ENCODE measurements around the gene FAM153A.
"Not testable (repeated sequence)": the region's sequence is repeated elsewhere in the genome, so short reads cannot be mapped to it uniquely, and the experiment has no call there.

FAM153A gene

DNA sequence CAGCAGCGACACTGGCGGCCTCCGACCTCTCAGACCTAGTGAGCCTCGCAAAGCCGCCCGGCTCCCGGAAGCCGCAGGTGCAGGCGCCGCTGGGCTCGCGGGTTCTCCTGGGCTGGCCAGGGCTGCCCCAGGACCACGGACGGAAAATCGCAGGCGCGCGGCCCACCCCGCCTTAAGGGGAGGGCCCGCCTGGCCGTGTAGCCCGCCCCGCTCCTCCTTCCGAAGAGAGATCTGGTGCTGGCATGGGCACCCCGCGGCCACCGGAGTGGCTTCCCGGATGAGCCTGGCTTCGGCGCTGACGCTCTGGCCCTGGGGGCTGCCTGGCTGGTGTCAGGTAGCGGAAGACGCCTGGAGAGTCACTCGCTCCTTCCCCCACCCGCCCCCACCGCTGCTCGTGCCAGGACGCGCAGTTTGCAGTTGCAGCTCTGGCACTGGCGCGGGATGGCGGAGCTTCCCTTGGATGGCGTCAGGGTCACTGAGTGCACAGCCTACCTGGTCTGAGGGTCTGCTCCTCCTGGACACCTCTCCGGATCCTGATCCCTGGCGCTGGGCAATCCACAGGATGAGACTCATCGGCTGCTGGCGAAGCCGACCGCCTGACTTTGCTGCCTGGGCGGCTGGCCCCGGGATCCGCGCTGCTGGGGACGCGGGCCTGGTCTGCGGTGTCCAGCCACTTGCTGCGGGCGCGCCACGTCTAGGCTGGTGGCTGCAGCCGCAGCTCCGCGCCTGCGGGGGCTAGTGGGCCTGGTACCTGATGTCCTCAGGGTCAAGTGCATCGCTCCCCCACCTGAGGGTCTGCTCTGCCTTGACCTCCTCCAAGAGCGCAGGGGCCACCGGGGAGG lies at the start of gene FAM153A:
Gene FAM153A (minus strand): TSS at position 108 of the 842 bp plus-strand sequence.
- H3K4me3 ChIP-seq (ENCODE audit: low read depth, low read length); DNase-seq (ENCODE audit: low read depth): not testable (repeated sequence)

DNA sequence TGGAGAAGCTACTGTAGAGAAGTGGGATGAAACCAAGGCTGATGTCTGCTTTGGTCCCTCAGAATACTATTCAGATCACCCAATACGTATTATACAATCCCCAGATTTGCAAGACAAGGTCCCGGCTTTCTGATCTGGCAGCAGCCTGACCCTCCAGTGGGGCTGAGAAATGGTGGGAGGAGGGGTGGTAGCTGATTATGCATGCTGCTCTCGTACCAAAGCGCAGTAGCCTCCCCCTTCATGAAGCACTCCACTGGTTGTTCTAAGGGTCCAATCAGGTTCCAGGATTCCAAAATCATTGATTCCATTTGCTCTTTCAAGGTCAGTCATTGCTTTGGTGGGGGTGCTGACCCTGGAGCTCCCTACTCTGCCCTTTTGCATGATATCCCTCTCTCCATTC lies 49.6 kb upstream of the FAM153A start:
- DNase-seq (ENCODE audit: low read depth), result not testable (repeated sequence)

DNA sequence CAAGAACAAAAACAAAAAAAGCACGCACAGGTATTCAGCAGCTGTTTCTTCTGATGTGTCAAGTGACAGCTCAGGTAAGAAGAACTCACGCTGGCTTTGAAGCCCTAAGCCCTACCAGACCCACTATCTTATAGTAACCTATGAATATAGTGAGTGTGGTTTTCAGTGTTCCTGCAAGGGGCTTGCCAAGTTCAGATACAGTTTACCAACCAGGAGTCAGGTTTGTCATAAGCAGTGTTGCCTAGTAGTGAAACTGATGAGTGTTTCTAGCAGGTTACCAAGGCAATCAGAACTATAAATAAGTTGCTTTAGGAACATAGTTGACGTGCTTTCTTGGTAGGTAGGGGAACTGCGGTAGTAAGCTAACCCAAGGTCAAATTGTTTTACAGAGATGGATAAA lies 43.4 kb upstream of the FAM153A start:
- H3K4me3 ChIP-seq (ENCODE audit: low read depth, low read length); DNase-seq (ENCODE audit: low read depth): not testable (repeated sequence)

More for the DNA sequence above, 49.6 kb upstream of the FAM153A start:
- H3K4me3 ChIP-seq (ENCODE audit: low read depth, low read length), result not testable (repeated sequence)

DNA sequence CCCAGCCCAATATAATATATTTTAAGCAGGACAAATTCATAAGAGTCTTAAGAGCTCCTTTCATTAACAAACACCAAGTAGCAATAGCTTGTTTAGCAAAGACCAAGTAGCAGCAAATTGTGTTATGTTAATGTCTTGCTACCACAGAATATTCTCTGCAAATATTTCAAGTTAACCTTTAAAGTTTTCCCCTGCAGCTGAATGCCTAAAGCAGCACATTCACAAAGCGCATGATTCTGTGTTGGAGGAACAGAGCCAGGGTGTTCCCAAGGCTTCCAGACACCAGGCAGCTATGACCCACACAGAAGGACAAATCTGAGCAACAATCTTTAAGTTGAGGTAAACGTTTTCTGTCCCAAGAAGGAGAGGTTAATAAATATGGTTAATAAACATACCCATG lies 42.1 kb upstream of the FAM153A start:
- H3K4me3 ChIP-seq (ENCODE audit: low read depth, low read length); DNase-seq (ENCODE audit: low read depth): not testable (repeated sequence)

DNA sequence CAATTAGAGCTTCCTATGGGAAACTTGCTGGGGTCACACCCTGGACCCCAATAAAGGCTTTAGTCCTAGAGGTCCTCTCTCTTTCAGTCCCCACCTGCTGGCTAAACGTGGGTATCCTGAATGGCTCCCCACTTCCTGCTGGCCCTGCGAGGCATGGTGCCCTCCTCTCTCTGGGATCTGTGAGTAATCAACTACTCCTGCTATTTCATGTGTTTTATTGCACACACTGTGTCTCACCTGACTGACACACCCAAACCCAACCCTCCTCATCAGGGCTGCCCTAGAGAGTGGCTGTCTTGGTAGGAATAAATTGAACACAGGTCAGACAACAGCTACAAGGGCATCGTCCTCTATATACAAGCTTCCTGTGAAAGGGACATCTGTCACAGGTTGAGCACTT lies 39.8 kb upstream of the FAM153A start:
- not testable (repeated sequence) for DNase-seq (ENCODE audit: low read depth); H3K4me3 ChIP-seq (ENCODE audit: low read depth, low read length)

DNA sequence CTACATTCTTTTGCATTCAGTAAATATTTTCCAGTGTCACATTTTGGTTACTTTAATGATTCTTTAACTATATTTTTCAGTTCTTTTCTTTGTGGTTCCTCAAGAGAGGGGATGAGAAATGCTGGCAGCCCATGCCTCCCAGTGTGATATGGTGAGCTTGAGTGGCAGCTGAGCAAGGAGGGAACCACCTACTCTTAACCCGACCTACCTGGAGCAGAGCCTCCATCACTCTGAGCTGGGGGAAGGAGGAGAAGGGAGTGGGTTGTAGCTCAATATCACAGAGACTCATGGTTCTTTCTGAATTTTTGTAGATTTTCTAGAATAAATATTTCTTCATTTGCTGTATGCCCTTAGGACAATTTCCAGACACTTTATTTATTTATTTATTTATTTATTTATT lies 37.0 kb upstream of the FAM153A start:
- not testable (repeated sequence) for DNase-seq (ENCODE audit: low read depth); H3K4me3 ChIP-seq (ENCODE audit: low read depth, low read length)

DNA sequence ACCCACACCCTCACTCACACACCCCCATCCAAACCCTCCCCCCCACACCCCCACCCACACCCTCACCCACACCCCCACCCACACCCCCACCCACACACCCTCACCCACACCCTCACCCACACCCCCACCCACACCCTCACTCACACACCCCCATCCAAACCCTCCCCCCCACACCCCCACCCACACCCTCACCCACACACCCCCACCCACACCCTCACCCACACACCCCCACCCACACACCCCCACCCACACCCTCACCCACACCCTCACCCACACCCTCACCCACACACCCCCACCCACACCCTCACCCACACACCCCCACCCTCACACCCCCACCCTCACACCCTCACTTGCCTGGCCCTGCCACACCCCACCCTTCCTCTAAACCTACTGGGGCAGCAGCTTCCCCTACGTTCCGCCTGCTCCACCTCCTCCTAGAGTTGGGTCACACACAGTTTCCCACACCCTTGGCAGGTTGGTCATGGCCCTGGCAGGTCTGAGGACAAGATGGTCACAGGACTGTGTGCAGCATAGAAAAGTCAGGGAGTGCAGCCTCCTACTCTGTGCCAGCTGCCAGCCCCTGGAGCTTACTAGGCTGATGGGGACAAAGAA lies 30.2 kb upstream of the FAM153A start:
- not testable (repeated sequence) for H3K4me3 ChIP-seq (ENCODE audit: low read depth, low read length); DNase-seq (ENCODE audit: low read depth)

DNA sequence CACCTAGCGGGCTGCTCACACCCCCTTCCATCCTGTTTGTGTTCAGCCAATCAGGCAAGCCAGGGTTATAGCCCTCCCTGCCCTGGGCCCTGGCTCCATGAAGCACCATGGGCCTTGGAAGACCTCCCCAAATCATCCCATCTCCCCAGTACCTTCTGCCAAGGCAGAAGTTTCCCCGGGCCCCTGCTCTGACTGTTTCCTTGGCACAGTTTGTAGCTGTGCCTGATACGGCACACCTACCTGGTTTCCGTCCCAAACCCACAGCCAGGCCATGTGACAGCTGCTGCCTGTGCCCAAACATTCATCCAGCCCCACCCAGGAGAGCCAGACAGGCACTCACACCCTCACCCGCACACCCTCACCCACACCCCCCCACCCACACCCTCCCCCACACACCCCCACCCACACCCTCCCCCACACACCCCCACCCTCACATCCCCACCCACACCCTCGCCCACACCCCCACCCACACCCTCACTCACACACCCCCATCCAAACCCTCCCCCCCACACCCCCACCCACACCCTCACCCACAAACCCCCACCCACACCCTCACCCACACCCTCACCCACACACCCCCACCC lies 29.6 kb upstream of the FAM153A start:
- DNase-seq (ENCODE audit: low read depth); H3K4me3 ChIP-seq (ENCODE audit: low read depth, low read length): not testable (repeated sequence)

DNA sequence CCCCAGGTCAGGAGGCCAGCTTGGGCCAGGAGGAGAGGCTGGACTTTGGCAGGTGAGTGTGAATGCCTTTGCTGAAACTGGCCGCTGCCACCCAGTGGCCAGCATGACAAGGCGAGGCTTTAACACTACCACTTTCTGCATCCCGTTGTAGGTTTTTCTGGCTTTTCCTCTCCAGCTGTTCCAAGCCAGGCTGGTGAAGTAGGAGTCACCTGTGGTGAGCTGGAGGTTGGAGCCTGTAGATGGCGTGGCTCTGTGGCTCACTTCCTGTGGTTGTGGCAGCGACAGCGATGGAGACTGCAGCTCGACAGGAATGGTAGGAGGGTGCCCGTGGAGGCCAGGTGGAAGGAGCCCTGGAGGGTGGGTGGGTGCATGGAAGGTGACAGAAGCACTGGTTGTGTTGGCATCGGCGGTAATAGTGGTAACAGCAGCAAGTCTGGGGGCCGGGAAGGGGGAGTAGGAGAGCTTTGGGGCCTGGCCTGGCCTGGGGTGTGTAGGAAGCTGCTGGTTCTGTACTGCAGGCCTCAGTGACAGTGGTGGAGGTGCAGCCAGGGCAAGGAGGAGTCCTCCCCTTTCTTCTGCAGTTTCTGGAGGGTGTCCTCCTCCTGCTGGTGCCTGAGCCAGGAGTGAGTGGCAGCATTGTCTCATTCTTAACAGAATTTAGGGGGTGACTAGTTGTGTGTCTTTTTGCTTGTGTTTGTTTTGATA lies 26.7 kb upstream of the FAM153A start:
- H3K4me3 ChIP-seq (ENCODE audit: low read depth, low read length); DNase-seq (ENCODE audit: low read depth): not testable (repeated sequence)

DNA sequence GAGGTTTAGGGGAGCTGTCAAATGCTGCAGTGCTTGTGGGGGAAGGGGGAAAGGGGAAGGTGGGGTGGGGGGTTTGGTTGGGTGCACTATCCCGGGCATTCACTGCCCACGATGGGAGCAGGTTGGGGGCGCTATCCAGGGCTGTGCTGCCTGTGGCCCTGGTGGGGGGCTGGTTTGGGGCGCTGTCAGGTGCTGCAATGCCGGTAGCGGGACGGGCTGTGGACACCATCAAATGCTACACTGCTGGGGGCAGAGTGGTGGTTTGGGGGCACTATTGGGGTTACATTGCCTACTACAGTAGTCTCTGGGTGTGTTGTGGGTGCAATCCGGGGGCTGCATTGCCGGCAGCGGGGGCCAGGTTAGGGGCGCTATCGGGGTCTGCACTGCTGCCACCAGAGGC lies 25.7 kb upstream of the FAM153A start:
- not testable (repeated sequence) for DNase-seq (ENCODE audit: low read depth)

DNA sequence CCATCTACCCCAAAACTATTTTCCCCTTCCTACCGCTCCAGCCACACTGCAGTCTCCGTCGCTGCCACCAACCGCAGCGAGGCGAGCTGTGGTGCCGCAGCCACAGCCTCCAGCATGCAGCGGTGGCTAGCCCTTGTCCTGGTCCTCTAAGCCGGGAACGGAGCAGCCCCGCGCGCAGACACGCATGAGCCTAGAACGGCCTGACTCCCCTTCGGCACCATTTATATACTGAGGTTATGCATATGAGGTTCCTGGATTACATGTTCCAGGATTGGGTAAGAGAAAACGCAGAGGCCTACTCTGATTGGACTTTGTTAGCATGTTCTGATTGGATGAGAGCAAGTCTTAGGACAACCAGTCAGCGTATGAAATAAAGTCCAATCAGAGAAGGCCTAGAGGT lies 24.6 kb upstream of the FAM153A start:
- not testable (repeated sequence) for H3K4me3 ChIP-seq (ENCODE audit: low read depth, low read length); DNase-seq (ENCODE audit: low read depth)

More for the DNA sequence above, 25.7 kb upstream of the FAM153A start:
- not testable (repeated sequence) for H3K4me3 ChIP-seq (ENCODE audit: low read depth, low read length)

DNA sequence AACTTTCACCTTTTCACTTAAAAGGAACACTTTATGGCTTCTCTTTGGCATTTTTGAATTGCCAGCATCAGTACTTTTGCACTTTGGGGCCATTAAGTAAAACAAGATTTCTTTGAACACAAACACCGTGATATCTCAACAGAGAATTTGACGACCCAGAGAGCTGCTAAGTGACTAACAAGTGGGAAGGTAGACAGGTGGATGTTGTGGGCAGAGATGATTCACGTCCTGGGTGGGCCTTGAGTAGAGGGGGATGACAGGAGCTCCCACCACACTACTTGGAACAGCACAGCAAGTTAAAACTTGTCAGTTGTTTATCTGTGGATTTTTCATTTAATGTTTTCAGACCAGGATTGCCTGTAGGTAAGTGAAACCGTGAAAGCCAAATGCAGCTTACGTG lies 18.7 kb upstream of the FAM153A start:
- DNase-seq (ENCODE audit: low read depth); H3K4me3 ChIP-seq (ENCODE audit: low read depth, low read length): not testable (repeated sequence)

DNA sequence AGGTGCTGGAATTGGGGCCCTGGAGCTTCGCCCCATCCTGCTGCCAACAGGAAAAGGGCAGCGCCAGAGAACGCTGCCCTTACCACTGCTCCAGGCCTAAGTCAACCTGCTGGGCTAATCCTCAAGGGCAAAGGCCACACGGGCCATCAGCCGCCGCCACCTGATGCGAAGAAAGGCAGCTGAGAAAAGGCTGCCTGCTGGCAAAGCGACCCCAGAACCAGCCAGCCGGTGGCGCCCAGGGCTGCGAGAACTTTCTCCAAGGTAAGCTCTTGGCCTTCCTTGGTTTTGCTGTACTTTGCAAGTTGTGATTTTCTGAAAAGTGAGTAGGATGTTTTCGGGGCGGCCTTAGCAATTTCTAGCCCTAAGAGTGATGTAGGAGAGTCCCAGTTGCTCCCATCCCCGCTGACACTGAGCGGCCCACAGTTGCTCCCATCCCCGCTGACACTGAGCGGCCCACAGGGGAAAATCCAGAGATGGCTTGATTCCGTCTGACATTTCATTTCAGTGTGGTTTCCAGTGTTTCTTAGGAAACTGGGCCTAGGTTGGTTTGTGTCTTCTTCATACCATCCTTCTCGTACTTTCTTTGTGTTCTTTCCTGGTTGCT lies 15.6 kb upstream of the FAM153A start:
- DNase-seq (ENCODE audit: low read depth); H3K4me3 ChIP-seq (ENCODE audit: low read depth, low read length): not testable (repeated sequence)

DNA sequence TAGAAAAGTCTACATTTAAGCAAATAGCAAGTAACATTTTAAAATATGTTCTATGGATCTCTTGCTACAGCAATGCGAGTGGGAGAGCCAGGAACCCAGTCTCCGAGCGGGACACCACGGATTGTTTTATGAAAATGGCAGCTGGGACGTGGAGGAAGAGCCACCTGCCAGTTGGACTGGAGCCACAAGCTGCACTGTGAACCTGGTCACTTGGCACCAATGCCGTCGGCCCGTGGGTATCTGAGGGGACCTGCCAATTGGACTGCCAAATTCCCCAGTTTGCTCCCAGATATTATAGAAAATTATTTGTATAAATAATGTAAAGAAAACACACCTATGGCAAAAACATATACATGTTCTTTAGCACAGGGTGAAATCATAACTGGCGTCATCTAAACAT lies 10.6 kb upstream of the FAM153A start:
- H3K4me3 ChIP-seq (ENCODE audit: low read depth, low read length), result not testable (repeated sequence)

DNA sequence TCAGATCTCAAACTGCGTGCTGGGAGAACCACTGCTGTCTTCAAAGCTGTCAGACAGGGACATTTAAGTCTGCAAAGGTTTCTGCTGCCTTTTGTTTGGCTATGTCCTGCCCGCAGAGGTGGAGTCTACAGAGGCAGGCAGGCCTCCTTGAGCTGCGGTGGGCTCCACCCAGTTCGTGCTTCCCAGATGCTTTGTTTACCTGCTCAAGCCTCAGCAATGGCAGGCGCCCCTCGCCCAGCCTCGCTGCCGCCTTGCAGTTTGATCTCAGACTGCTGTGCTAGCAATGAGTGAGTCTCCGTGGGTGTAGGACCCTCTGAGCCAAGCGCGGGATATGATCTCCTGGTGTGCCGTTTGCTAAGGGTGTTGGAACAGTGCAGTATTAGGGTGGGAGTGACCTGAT lies 8.9 kb upstream of the FAM153A start:
- H3K4me3 ChIP-seq (ENCODE audit: low read depth, low read length); DNase-seq (ENCODE audit: low read depth): not testable (repeated sequence)

More for the DNA sequence above, 10.6 kb upstream of the FAM153A start:
- DNase-seq (ENCODE audit: low read depth), result not testable (repeated sequence)

DNA sequence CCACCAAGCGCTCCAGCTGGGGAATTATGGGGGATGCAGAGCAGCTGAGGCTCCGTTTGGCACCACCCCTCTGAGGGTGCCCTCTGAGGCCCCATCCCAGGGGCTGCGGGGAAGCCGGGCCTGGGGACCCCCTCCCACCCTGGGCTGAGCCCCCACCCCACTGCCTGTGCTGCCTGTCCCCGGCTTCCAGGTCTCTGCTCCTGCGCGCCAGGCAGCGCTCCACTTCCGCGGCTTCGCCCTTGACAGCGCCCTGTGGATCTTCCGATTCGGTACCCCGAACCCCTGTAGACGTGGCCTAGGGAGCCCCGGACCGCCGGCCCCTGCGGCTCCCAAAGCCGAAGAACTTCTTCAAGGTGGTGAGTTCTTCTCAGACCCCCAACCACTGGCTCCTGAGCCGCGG lies 530 bp downstream of the FAM153A start:
- H3K4me3 ChIP-seq (ENCODE audit: low read depth, low read length); DNase-seq (ENCODE audit: low read depth): not testable (repeated sequence)

DNA sequence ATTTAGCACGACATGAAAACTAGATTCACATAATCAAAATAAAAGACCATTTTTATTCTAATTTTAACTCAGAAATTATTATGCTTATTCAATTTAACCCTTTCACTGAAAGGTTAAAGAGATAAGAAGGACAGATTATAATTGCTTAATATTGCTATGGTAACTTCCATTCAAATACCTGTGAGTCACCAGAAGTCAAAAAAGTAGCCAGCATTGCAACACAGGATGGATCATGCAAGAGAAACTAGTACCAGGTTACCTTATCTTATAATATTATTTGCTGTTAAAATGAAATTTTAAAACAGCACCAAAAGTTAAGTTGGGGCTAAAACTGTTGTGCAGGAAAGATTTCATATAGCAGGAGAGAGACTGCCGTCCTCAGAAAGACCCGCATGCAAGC lies 11.5 kb downstream of the FAM153A start:
- not testable (repeated sequence) for DNase-seq (ENCODE audit: low read depth); H3K4me3 ChIP-seq (ENCODE audit: low read depth, low read length)

DNA sequence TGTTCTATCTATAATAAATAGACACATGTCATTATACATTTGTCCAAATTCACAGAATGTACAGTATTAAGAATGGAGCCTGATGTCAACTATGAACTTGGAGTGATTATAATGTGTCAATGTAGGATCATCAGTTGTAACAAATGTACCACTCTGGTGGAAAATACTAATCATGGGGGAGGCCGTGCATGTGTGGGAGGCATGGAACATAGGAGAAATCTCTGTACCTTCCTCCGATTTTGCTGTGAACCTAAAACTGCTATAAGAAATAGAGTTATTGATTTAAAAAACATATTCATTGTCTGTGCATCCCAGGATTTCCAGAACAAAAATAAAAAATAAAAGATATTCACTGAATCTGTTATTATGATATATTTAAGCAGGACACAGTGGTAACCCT lies 12.1 kb downstream of the FAM153A start:
- not testable (repeated sequence) for DNase-seq (ENCODE audit: low read depth); H3K4me3 ChIP-seq (ENCODE audit: low read depth, low read length)

Measured in GM12865 (cell line).